H1 (cell line): Measurements from ENCODE around the gene HIPK2. TPM values are rescaled to one million over a fixed set of nuclear protein-coding genes. Genes with fewer than 3 reads are reported as not detected.

Experiments
- CTBP2 ChIP-seq: IDR thresholded peaks from 2 replicates; pipeline ENCODE4 v1.7.0; 2011; ENCODE audit warnings: borderline replicate concordance, mild to moderate bottlenecking, moderate library complexity, mixed read lengths, low read length; ENCODE audit not compliant: insufficient read depth, insufficient read length
- HDAC2 ChIP-seq, 2 experiments: fragments of 300-600 bp in 1 of 2; sonication (generic) in 1 of 2; IDR thresholded peaks; 2 replicates each; pipeline ENCODE4 v1.6.1; 2011 to 2012; ENCODE audit warnings: low read depth in 2 of 2, low read length in 2 of 2, mild to moderate bottlenecking in 2 of 2, moderate library complexity in 2 of 2, borderline replicate concordance in 1 of 2, inconsistent platforms in 1 of 2
- KDM5A ChIP-seq: fragments of 200-600 bp; IDR thresholded peaks from 2 replicates; pipeline ENCODE4 v1.7.1; 2012; ENCODE audit warnings: mild to moderate bottlenecking, low read length, inconsistent platforms, mixed read lengths
- POLR2A ChIP-seq, 2 experiments: IDR thresholded peaks; 1 replicate in 1 of 2; 2 replicates in 1 of 2; pipeline ENCODE4 v1.6.1; 2011; ENCODE audit warnings: low read depth in 2 of 2, low read length in 2 of 2, mild to moderate bottlenecking in 2 of 2; ENCODE audit errors: control extremely low read depth in 1 of 2
- POLR2AphosphoS5 ChIP-seq: IDR thresholded peaks from 2 replicates; pipeline ENCODE4 v1.6.1; 2011; ENCODE audit warnings: low read depth, low read length
- TCF12 ChIP-seq: IDR thresholded peaks from 2 replicates; pipeline ENCODE4 v1.6.1; 2011; ENCODE audit warnings: low read depth, mild to moderate bottlenecking, low read length
- polyA plus RNA-seq, 7 experiments: library from polyadenylated mRNA; depleted of rRNA in 3 of 7; stranded (reverse) in 5 of 7; unstranded in 2 of 7; fragments of >200 nt in 5 of 7; fragments of 200-250 nt in 2 of 7; gene quantifications; 1 replicate in 5 of 7; 2 replicates in 1 of 7; 4 replicates in 1 of 7; pipeline versions ENCODE4 v1.2.1 to v1.2.3, GENCODE V29; 2011 to 2013; ENCODE audit warnings: missing spikeins in 2 of 7, mixed read lengths in 2 of 7
- total RNA-seq: library from RNA; stranded (reverse); fragmentation: NEBNext Ultra II Directional; extraction: Animal tissue kit (Norgen Biotek cat#: 25700); gene quantifications from 2 replicates; pipeline ENCODE4 v1.2.1, GENCODE V29; 2021
- TF ChIP-seq, protein P1 (sequence below): fragments of 300-600 bp; sonication (generic); IDR thresholded peaks from 2 replicates; pipeline ENCODE4 v1.7.1; 2012; ENCODE audit warnings: low read length, moderate library complexity, mild to moderate bottlenecking, inconsistent platforms; ENCODE audit not compliant: insufficient replicate concordance
- TF ChIP-seq, protein P2 (sequence below): IDR thresholded peaks from 2 replicates; pipeline ENCODE4 v1.6.1; 2011; ENCODE audit warnings: low read length, improper control_type of control experiment

Gene HIPK2
- total and polyA plus RNA-seq, 2 of the 8 experiments (the other 6 are each of a cell fraction or from before 2014, with no cell fraction given): 8.3 to 24.3 TPM

DNA sequence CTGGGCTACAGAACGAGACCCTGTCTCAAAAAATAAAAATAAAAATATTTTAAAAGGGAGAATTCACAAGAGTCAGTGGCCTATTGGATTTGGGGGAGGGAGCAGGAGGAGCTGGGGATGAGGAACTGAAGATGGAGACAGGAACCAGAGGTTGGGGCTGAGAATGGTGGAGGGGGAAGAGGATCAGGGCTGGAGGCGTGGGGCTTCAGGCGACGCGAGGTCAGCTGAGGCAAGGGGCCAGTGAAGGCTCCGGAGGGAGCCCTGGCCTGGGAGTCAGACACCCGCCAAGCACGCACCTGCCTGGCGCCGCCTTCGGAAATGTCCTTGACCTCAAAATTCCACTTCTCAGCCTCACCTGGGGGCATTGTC, 255.0 kb downstream of the HIPK2 start (continued):
- TF ChIP-seq, protein P1, sequence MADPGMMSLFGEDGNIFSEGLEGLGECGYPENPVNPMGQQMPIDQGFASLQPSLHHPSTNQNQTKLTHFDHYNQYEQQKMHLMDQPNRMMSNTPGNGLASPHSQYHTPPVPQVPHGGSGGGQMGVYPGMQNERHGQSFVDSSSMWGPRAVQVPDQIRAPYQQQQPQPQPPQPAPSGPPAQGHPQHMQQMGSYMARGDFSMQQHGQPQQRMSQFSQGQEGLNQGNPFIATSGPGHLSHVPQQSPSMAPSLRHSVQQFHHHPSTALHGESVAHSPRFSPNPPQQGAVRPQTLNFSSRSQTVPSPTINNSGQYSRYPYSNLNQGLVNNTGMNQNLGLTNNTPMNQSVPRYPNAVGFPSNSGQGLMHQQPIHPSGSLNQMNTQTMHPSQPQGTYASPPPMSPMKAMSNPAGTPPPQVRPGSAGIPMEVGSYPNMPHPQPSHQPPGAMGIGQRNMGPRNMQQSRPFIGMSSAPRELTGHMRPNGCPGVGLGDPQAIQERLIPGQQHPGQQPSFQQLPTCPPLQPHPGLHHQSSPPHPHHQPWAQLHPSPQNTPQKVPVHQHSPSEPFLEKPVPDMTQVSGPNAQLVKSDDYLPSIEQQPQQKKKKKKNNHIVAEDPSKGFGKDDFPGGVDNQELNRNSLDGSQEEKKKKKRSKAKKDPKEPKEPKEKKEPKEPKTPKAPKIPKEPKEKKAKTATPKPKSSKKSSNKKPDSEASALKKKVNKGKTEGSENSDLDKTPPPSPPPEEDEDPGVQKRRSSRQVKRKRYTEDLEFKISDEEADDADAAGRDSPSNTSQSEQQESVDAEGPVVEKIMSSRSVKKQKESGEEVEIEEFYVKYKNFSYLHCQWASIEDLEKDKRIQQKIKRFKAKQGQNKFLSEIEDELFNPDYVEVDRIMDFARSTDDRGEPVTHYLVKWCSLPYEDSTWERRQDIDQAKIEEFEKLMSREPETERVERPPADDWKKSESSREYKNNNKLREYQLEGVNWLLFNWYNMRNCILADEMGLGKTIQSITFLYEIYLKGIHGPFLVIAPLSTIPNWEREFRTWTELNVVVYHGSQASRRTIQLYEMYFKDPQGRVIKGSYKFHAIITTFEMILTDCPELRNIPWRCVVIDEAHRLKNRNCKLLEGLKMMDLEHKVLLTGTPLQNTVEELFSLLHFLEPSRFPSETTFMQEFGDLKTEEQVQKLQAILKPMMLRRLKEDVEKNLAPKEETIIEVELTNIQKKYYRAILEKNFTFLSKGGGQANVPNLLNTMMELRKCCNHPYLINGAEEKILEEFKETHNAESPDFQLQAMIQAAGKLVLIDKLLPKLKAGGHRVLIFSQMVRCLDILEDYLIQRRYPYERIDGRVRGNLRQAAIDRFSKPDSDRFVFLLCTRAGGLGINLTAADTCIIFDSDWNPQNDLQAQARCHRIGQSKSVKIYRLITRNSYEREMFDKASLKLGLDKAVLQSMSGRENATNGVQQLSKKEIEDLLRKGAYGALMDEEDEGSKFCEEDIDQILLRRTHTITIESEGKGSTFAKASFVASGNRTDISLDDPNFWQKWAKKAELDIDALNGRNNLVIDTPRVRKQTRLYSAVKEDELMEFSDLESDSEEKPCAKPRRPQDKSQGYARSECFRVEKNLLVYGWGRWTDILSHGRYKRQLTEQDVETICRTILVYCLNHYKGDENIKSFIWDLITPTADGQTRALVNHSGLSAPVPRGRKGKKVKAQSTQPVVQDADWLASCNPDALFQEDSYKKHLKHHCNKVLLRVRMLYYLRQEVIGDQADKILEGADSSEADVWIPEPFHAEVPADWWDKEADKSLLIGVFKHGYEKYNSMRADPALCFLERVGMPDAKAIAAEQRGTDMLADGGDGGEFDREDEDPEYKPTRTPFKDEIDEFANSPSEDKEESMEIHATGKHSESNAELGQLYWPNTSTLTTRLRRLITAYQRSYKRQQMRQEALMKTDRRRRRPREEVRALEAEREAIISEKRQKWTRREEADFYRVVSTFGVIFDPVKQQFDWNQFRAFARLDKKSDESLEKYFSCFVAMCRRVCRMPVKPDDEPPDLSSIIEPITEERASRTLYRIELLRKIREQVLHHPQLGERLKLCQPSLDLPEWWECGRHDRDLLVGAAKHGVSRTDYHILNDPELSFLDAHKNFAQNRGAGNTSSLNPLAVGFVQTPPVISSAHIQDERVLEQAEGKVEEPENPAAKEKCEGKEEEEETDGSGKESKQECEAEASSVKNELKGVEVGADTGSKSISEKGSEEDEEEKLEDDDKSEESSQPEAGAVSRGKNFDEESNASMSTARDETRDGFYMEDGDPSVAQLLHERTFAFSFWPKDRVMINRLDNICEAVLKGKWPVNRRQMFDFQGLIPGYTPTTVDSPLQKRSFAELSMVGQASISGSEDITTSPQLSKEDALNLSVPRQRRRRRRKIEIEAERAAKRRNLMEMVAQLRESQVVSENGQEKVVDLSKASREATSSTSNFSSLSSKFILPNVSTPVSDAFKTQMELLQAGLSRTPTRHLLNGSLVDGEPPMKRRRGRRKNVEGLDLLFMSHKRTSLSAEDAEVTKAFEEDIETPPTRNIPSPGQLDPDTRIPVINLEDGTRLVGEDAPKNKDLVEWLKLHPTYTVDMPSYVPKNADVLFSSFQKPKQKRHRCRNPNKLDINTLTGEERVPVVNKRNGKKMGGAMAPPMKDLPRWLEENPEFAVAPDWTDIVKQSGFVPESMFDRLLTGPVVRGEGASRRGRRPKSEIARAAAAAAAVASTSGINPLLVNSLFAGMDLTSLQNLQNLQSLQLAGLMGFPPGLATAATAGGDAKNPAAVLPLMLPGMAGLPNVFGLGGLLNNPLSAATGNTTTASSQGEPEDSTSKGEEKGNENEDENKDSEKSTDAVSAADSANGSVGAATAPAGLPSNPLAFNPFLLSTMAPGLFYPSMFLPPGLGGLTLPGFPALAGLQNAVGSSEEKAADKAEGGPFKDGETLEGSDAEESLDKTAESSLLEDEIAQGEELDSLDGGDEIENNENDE: no peak
- TF ChIP-seq POLR2AphosphoS5: no peak
- TF ChIP-seq KDM5A: no peak
- TF ChIP-seq CTBP2: no peak
- TF ChIP-seq HDAC2 (IDR thresholded peaks at IDR 0.05; ENCODE audit: borderline replicate concordance in 1 of 2, low read depth in 2 of 2, low read length in 2 of 2): no peak
- TF ChIP-seq, protein P2, sequence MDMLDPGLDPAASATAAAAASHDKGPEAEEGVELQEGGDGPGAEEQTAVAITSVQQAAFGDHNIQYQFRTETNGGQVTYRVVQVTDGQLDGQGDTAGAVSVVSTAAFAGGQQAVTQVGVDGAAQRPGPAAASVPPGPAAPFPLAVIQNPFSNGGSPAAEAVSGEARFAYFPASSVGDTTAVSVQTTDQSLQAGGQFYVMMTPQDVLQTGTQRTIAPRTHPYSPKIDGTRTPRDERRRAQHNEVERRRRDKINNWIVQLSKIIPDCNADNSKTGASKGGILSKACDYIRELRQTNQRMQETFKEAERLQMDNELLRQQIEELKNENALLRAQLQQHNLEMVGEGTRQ: 0 out of 2 replicates have a peak, but pooled peaks have one; percentile 3
- no peak for TF ChIP-seq POLR2A (IDR thresholded peaks at IDR 0.05; ENCODE audit: control extremely low read depth in 1 of 2, low read depth in 2 of 2, low read length in 2 of 2)
- no peak for TF ChIP-seq TCF12
